Measurements from ENCODE around the gene PCBP4.

- TF ChIP-seq CTCF (IDR thresholded peaks at IDR 0.05) (no peak), EZH2 (IDR thresholded peaks at IDR 0.05; ENCODE audit: borderline replicate concordance, insufficient read depth, low read depth, low read length, poor library complexity, severe bottlenecking) (no peak)
These were observed 16.5 kb upstream of the PCBP4 start for GRCh38 chr3:51983578-51984268.

All from B cell (primary cell).